T47D (cell line): ENCODE data around the gene PCBD1.

Experiments used
- DNase-seq, 2 experiments: peaks; one replicate each; pipeline versions ENCODE4 v3.0.0 to v3.0.0-alpha.2; 2011 to 2012; ENCODE audit warnings: low read depth in 1 of 2, low spot score in 1 of 2
- JUND ChIP-seq: IDR thresholded peaks from 2 replicates; pipeline ENCODE4 v1.6.1; 2012; ENCODE audit warnings: low read depth
- in situ Hi-C: cut with HindIII; loops from 2 replicates; pipeline ENCODE4 v1.10.0; 2016; ENCODE audit warnings: low sequenced_read_pairs, low pct_unique_long_range_greater_than_20kb

PCBD1 gene

GRCh38 chr10:70906031-70906783 lies 17.8 kb upstream of the PCBD1 start:
- no peak for TF ChIP-seq JUND
- DNase-seq, result no peak
- in situ Hi-C loops, result no loop called here

DNA sequence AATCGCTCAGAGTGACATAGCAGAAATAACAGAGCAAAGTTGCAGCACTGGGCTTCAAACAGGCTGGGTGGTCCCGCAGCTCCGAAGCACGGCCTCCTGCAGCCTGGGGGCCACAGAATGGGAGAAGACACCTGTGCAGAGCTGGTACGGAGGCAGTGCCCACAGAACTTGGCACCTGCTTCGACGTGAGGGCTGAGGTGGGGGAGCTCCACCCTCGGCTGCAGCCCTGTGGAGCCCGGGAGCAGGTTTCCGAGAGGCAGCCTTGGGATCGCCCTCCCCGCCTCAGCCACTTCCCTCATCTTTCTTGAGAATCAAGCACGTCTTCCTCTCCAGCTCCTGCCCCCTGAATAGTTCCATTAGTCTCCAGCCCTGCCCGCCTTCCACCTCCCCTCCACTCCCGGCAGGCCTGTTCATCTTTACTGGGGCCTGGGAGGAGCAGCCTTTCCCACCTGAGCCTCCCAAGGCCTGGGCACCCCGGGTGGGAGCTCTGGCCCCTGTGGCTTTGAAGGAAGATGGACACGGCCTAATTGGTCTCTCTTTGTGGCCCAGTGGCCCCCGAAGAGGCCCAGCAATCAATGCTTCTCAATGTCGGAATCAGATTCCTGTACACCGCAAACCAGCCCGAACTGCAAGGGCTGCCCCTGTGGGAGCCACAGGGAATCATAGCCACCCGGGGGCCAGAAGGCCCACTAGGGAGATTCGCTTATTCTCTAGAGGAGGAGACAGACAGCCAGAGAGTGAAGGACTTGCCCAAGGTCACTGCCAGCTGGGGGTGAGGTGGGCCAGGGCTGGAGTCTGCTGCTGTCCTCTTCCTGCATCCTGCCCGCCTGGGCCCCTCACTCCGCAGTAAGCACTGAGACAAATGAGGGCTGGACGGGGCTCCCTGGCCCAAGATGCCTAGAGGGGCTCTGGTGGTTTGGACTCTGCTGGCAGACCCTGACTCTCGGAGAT lies 17.0 kb upstream of the PCBD1 start:
- in situ Hi-C loops, result no loop called here
- no peak for TF ChIP-seq JUND
- no peak for DNase-seq

DNA sequence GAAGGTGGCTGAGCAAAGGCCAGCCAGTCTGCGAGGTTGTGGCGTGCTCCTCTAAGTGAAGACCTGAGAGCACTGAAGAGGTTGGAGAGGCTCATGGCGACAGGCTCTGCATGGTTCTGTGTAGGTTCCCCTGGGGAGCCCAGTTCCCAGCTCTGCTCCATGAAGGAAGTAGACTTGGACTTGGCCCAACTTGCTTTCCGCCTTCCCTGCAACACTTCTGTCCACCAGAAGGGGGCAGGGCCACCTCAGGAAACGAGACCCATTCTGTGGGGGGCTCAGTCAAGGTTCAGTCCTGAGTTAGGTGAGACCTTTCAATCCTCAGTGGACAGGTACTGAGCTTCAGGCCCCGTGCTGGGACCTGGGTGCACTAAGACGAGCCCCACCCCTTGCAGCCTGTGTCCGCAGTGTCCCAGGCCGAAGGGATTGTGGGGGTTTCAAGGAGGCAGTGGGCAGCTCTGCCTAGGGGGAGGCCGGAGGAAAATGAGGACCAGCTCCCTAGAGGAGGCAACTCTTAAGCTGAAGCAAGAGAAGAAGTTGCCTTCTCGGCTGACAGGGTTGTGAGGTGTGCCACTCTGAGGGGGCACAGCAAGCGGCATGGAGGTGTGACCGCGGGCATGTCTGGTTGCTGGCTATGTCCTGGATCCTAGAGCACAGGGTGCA lies 15.0 kb upstream of the PCBD1 start:
- no peak for TF ChIP-seq JUND
- in situ Hi-C loops, result no loop called here
- peak; percentile 43 to 51 for DNase-seq

GRCh38 chr10:70902661-70903261 lies 14.4 kb upstream of the PCBD1 start:
- peak in 1 of 2 experiments; percentile 45 for DNase-seq
- no peak for TF ChIP-seq JUND
- in situ Hi-C loops, result no loop called here

GRCh38 chr10:70901276-70901878 lies 13.0 kb upstream of the PCBD1 start:
- no peak for TF ChIP-seq JUND
- DNase-seq, result no peak
- in situ Hi-C loops, result no loop called here

- in situ Hi-C loops, result no loop called here
- DNase-seq, result no peak
- TF ChIP-seq JUND, result no peak
These were observed 10.7 kb upstream of the PCBD1 start for GRCh38 chr10:70899096-70899495.

DNA sequence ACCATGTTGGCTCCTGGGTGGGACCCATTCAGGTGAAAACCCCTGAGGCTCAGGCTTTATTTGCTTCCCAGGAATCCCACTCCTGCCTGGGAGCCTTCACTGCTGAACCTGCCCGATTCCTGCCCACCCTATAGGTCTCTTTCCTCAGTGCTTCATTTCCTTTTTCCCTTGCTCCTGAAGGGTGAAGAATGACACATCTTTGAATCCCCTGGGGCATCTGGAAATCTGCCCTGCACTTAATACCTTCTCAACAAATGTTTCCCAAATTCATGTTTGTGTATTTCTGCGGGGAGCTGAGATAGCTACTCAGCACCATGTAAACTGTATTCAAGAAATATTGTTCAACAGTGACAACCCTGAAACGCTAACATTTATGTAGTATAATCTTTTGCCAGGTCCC lies 10.3 kb upstream of the PCBD1 start:
- in situ Hi-C loops, result no loop called here
- no peak for DNase-seq
- TF ChIP-seq JUND, result no peak

DNA sequence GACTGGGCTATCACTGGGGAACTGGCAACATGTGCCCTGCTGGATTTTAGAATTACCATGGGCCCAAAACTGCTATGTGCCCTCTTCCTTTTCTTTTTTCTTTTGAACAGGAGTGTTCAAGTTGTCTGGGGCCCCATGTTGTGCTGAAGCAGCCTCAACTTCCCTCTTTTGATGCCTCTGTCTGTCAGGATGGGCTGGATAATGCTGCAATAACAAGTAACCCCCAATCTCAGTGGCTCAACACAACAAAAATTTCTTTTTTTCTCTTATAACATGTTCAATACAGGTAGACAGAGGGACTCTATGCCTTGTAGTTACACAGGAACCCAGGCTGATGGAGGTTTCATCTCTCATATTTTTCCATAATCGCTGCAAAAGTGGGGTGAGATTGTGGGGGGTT lies 8.2 kb upstream of the PCBD1 start:
- in situ Hi-C loops, result no loop called here
- TF ChIP-seq JUND, result no peak
- no peak for DNase-seq

DNA sequence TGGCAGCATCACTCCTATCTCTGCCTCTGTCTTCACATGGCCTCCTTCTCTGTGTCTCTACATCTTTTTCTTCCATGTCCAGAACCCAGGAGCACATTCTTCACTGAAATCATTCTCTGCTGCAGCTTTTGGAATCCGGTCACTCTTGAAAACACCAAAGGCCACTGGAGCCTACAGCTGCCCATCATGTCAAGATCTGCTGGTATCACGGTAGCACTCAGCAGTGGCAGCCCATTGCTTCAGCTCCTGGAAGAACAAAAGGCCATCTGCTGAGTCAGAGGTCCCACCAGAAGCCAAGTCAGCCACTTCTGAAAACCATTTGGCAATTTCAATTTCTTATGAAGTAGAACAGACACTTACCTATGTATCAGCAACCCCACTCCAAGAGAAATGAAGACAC lies 6.1 kb upstream of the PCBD1 start:
- no peak for TF ChIP-seq JUND
- in situ Hi-C loops, result no loop called here
- DNase-seq, result no peak

- DNase-seq, result no peak
- in situ Hi-C loops, result no loop called here
- no peak for TF ChIP-seq JUND
These were observed 5.1 kb upstream of the PCBD1 start for GRCh38 chr10:70893227-70894006.

- TF ChIP-seq JUND, result no peak
- no peak for DNase-seq
- in situ Hi-C loops, result no loop called here
These were observed 4.3 kb upstream of the PCBD1 start for GRCh38 chr10:70892631-70893030.
